B cell (primary cell): Measurements from ENCODE around the gene SERPINB1. TPM values are rescaled to one million over a fixed set of nuclear protein-coding genes. Genes with fewer than 3 reads are reported as not detected.
"Not testable (repeated sequence)": the region's sequence is repeated elsewhere in the genome, so short reads cannot be mapped to it uniquely, and the experiment has no call there.

ENCODE experiments used
- ATAC-seq: fragments of 200-7000 bp; cut with Tn5 transposase; one replicate; pipeline ENCODE4 v1.10.0; 2021; ENCODE audit warnings: low read depth, mild to moderate bottlenecking, moderate number of reproducible peaks, moderate library complexity
- CTCF ChIA-PET: fragments of 350-600 bp; sonication (Branson Sonifier 250); formaldehyde crosslinking; loops from one replicate; lab custom pipeline; 2021; ENCODE audit warnings: antibody characterized with exemption, inconsistent platforms; lab: Charles Lee
- POLR2A ChIA-PET: fragments of 350-600 bp; sonication (Branson Sonifier 250); formaldehyde crosslinking; loops from one replicate; lab custom pipeline; 2021; ENCODE audit warnings: antibody characterized with exemption; lab: Charles Lee
- DNase-seq: peaks from one replicate; pipeline ENCODE4 v3.0.0; 2013
- H2AFZ ChIP-seq: 2 replicates; pipeline ENCODE4 v1.6.1; 2012; ENCODE audit warnings: mild to moderate bottlenecking, low read depth, low read length; ENCODE audit not compliant: insufficient read depth, poor library complexity, severe bottlenecking
- H3K27ac ChIP-seq, 2 donors: 1 replicate in 1 of 2; 2 replicates in 1 of 2; pipeline ENCODE4 v1.5.1; 2012 to 2013; ENCODE audit warnings: low read length in 2 of 2, mild to moderate bottlenecking in 2 of 2, moderate library complexity in 1 of 2
- H3K27me3 ChIP-seq, 4 experiments: fragments of 200-600 bp in 1 of 4; sonication (generic) in 1 of 4; replicated peaks in 1 of 4; 1 replicate in 2 of 4; 2 replicates in 2 of 4; pipeline versions ENCODE4 v1.6.1 to v1.7.0; 2013 to 2016; ENCODE audit warnings: low read length in 3 of 4, mild to moderate bottlenecking in 2 of 4, mixed read lengths in 1 of 4, moderate library complexity in 1 of 4; ENCODE audit not compliant: insufficient read depth in 4 of 4, control insufficient read depth in 3 of 4; ENCODE audit errors: control extremely low read depth in 1 of 4
- H3K36me3 ChIP-seq, 2 experiments: replicated peaks in 1 of 2; 1 replicate in 1 of 2; 2 replicates in 1 of 2; pipeline versions ENCODE4 v1.6.1 to v1.7.1; 2013; ENCODE audit warnings: low read length in 1 of 2; ENCODE audit not compliant: insufficient read depth in 2 of 2, control insufficient read depth in 1 of 2; ENCODE audit errors: control extremely low read depth in 1 of 2, extremely low read depth in 1 of 2
- H3K4me1 ChIP-seq, 2 donors: fragments of 200-600 bp in 1 of 2; sonication (generic) in 1 of 2; 1 replicate in 1 of 2; 2 replicates in 1 of 2; pipeline versions ENCODE4 v1.5.1 to v1.6.1; 2013 to 2017; ENCODE audit warnings: low read length in 2 of 2; ENCODE audit not compliant: control insufficient read depth in 2 of 2, insufficient read depth in 2 of 2
- H3K4me2 ChIP-seq: replicated peaks from 2 replicates; pipeline ENCODE3; 2012; ENCODE audit warnings: mild to moderate bottlenecking, low read depth, low read length; ENCODE audit not compliant: poor library complexity, severe bottlenecking
- H3K4me3 ChIP-seq, 5 experiments: fragments of 200-600 bp in 1 of 5; sonication (generic) in 1 of 5; 1 replicate in 3 of 5; 2 replicates in 2 of 5; pipeline versions ENCODE4 v1.5.1 to v1.7.0; 2011 to 2016; ENCODE audit warnings: low read length in 4 of 5, mild to moderate bottlenecking in 4 of 5, low read depth in 2 of 5, control low read depth in 1 of 5, moderate library complexity in 1 of 5; ENCODE audit not compliant: insufficient read depth in 1 of 5; ENCODE audit errors: control extremely low read depth in 1 of 5, extremely low read depth in 1 of 5
- H3K79me2 ChIP-seq: fragments of 200-600 bp; sonication (generic); one replicate; pipeline ENCODE4 v1.6.0; 2016; ENCODE audit warnings: low read length; ENCODE audit not compliant: control insufficient read depth, insufficient read depth
- H3K9ac ChIP-seq: fragments of 200-600 bp; sonication (generic); 2 replicates; pipeline ENCODE4 v1.6.1; 2017; ENCODE audit warnings: mild to moderate bottlenecking, low read length, moderate library complexity
- H3K9me3 ChIP-seq, 3 donors: one replicate each; pipeline versions ENCODE4 v1.6.1 to v1.7.1; 2013; ENCODE audit warnings: low read length in 2 of 3; ENCODE audit not compliant: control insufficient read depth in 2 of 3, insufficient read depth in 1 of 3; ENCODE audit errors: control extremely low read depth in 1 of 3
- H4K20me1 ChIP-seq: 2 replicates; pipeline ENCODE4 v1.6.0; 2012; ENCODE audit warnings: mild to moderate bottlenecking, low read length; ENCODE audit not compliant: insufficient read depth, control insufficient read depth, poor library complexity, severe bottlenecking
- H3K27ac Mint-ChIP-seq: one replicate; pipeline ENCODE4 v1.8.0; 2021; ENCODE audit warnings: mixed read lengths
- H3K27me3 Mint-ChIP-seq: one replicate; pipeline ENCODE4 v1.8.0; 2021; ENCODE audit warnings: mixed read lengths
- H3K4me1 Mint-ChIP-seq: one replicate; pipeline ENCODE4 v1.8.0; 2021; ENCODE audit warnings: mixed read lengths
- H3K4me3 Mint-ChIP-seq: one replicate; pipeline ENCODE4 v1.8.0; 2021; ENCODE audit warnings: mixed read lengths
- H3K9me3 Mint-ChIP-seq: one replicate; pipeline ENCODE4 v1.8.0; 2022; ENCODE audit warnings: mixed read lengths; ENCODE audit not compliant: insufficient read depth
- CTCF ChIP-seq: fragments of 200-600 bp; IDR thresholded peaks from one replicate; pipeline ENCODE4 v1.8.0; 2022; ENCODE audit warnings: antibody characterized with exemption, mild to moderate bottlenecking
- EZH2 ChIP-seq: IDR thresholded peaks from 2 replicates; pipeline ENCODE4 v1.6.1; 2012; ENCODE audit warnings: borderline replicate concordance, low read depth, mild to moderate bottlenecking, moderate library complexity, low read length; ENCODE audit not compliant: insufficient read depth, poor library complexity, severe bottlenecking
- WGBS: methylation state at CpG from one replicate; pipeline ENCODE4 v1.1.5; 2013; ENCODE audit warnings: missing lambda C conversion rate; ENCODE audit not compliant: insufficient coverage; 5-methylcytosine and 5-hydroxymethylcytosine counted together
- intact Hi-C: fragments of 100-400 bp; cut with micrococcal nuclease; formaldehyde crosslinking; loops from one replicate; pipeline ENCODE4 v1.10.0; 2022
- polyA plus RNA-seq: library from polyadenylated mRNA; depleted of rRNA; stranded (reverse); fragments of >200 nt; gene quantifications from 2 replicates; pipeline ENCODE4 v1.2.3, GENCODE V29; 2012
- total RNA-seq, 2 donors: library from RNA; stranded (reverse); fragments of 120-200 nt in 1 of 2; gene quantifications; 1 replicate in 1 of 2; 2 replicates in 1 of 2; pipeline versions ENCODE4 v1.2.3 to v1.2.4, GENCODE V29; 2013 to 2022

SERPINB1 gene
- total and polyA plus RNA-seq, 2 donors (not counting 1 experiment from before 2014, with no cell fraction given) = 23.2 to 52.5 TPM

- H3K4me3 ChIP-seq = peak overlapping the region; percentile 48 to 82 (median 66)
- not testable (repeated sequence) for ATAC-seq
Measured at GRCh38 chr6:2880156-2880555, 38.5 kb upstream of the SERPINB1 start.

GRCh38 chr6:2877960-2878359 lies 36.3 kb upstream of the SERPINB1 start:
- Histone ChIP-seq H2AFZ (peak overlapping the region; percentile 0), H3K36me3 (no peaks in the 10 kb centered on the region), H3K4me2 (peak overlapping the region; percentile 91), H3K9me3 (no peaks in the 10 kb centered on the region), H3K9ac (peak overlapping the region; percentile 13), H3K27ac (peak overlapping the region; percentile 52 to 91), H4K20me1 (no peaks in the 10 kb centered on the region), H3K4me1 (peaks cover 69 to 72% of the 10 kb centered on the region in 2 donors), H3K79me2 (peaks cover 73% of the 10 kb centered on the region), H3K27me3 (no peaks in the 10 kb centered on the region), H3K4me3 (peak overlapping the region in 3 of 5 experiments; percentile 3 to 37 (median 23))
- TF ChIP-seq EZH2 (no peak), CTCF (no peak)
- Mint-ChIP-seq H3K4me1 (peaks cover 86% of the 10 kb centered on the region), H3K9me3 (no peaks in the 10 kb centered on the region), H3K4me3 (peak overlapping the region; percentile 76), H3K27ac (peak overlapping the region; percentile 97), H3K27me3 (no peaks in the 10 kb centered on the region)
- POLR2A ChIA-PET = interaction anchor here (0.6 to 2.9 kb wide), 5 partner anchors 9 to 12 kb away, joined by 3 to 13 read pairs (median 4); no protein-coding TSS in a partner anchor
- intact Hi-C loops = no loop called here
- ATAC-seq = no peak
- CTCF ChIA-PET = interaction anchor here (0.8 to 5.2 kb wide), 10 partner anchors 14 to 86 kb away, joined by 3 to 33 read pairs (median 4); partner anchors contain the start of gene SERPINB1
- 27% methylated on average over 2 of the region's 2 CpGs for WGBS
- no peak for DNase-seq

More at GRCh38 chr6:2880156-2880555, 38.5 kb upstream of the SERPINB1 start:
- POLR2A ChIA-PET = interaction anchor here (0.6 to 2.1 kb wide), 4 partner anchors 12 to 33 kb away, joined by 5 to 23 read pairs (median 10); no protein-coding TSS in a partner anchor
- H2AFZ ChIP-seq, H3K27me3 Mint-ChIP-seq, H3K27me3 ChIP-seq, H3K9me3 Mint-ChIP-seq, H4K20me1 ChIP-seq, H3K36me3 ChIP-seq, H3K9me3 ChIP-seq: not testable (repeated sequence)
- DNase-seq = peak; percentile 53
- intact Hi-C loops = loop anchor here (2.0 kb wide), 2 partner anchors 23 to 33 kb away; partner anchors contain the start of gene SERPINB9
- H3K9ac ChIP-seq = peak overlapping the region; percentile 66
- Mint-ChIP-seq H3K4me3 (peak overlapping the region; percentile 75), H3K4me1 (peaks cover 87% of the 10 kb centered on the region), H3K27ac (peak overlapping the region; percentile 87)
- CTCF ChIA-PET = interaction anchor here (0.8 to 5.2 kb wide), 10 partner anchors 12 to 89 kb away, joined by 3 to 33 read pairs (median 4); no protein-coding TSS in a partner anchor
- 13% methylated on average over 1 of the region's 2 CpGs for WGBS
- peak overlapping the region; percentile 67 to 91 for H3K27ac ChIP-seq
- peak overlapping the region; percentile 61 for H3K4me2 ChIP-seq
- peaks cover 61% of the 10 kb centered on the region for H3K79me2 ChIP-seq
- peaks cover 70 to 73% of the 10 kb centered on the region in 2 donors for H3K4me1 ChIP-seq
